H1 (cell line): ENCODE data around the gene COG3. TPM values are rescaled to one million over a fixed set of nuclear protein-coding genes. Genes with fewer than 3 reads are reported as not detected.

Experiments
- CTCF ChIA-PET: fragments of 300-600 bp; sonication (Branson Sonifier 250); formaldehyde crosslinking; loops from one replicate; lab custom pipeline; 2021; ENCODE audit not compliant: partially characterized antibody; lab: Charles Lee
- POLR2A ChIA-PET: fragments of 300-600 bp; sonication (Branson Sonifier 250); formaldehyde crosslinking; loops from one replicate; lab custom pipeline; 2021; ENCODE audit warnings: inconsistent platforms; ENCODE audit not compliant: partially characterized antibody; lab: Charles Lee
- DNase-seq, 2 experiments: peaks; one replicate each; pipeline versions ENCODE4 v3.0.0 to v3.0.0-alpha.2; 2010 to 2022; ENCODE audit warnings: low spot score in 2 of 2, low read depth in 1 of 2, mixed read lengths in 1 of 2
- FAIRE-seq: peaks from 2 replicates; lab custom pipeline; 2011; peaks lifted over from hg19 to GRCh38; lab: Jason Lieb, UNC
- H2AFZ ChIP-seq: 2 replicates; pipeline ENCODE4 v1.8.1; 2012; ENCODE audit warnings: low read length, inconsistent platforms
- H2AK5ac ChIP-seq: 2 replicates; pipeline ENCODE4 v1.6.1; 2013; ENCODE audit warnings: low read depth, low read length
- H2BK120ac ChIP-seq: replicated peaks from 2 replicates; pipeline ENCODE3; 2013; ENCODE audit warnings: low read depth, low read length, inconsistent platforms
- H2BK12ac ChIP-seq: 2 replicates; pipeline ENCODE4 v1.6.1; 2013; ENCODE audit warnings: low read depth, low read length
- H2BK15ac ChIP-seq: 2 replicates; pipeline ENCODE4 v1.6.1; 2013; ENCODE audit warnings: low read length
- H2BK20ac ChIP-seq: 2 replicates; pipeline ENCODE4 v1.6.1; 2013; ENCODE audit warnings: low read length
- H2BK5ac ChIP-seq: 2 replicates; pipeline ENCODE4 v1.6.1; 2013; ENCODE audit warnings: low read depth, low read length
- H3K14ac ChIP-seq: 2 replicates; pipeline ENCODE4 v1.6.1; 2013; ENCODE audit warnings: inconsistent platforms; ENCODE audit not compliant: insufficient read length
- H3K18ac ChIP-seq: 2 replicates; pipeline ENCODE4 v1.6.1; 2013; ENCODE audit warnings: low read length; ENCODE audit errors: extremely low read depth
- H3K23ac ChIP-seq: 2 replicates; pipeline ENCODE4 v1.6.1; 2013; ENCODE audit warnings: inconsistent platforms; ENCODE audit not compliant: insufficient read length
- H3K23me2 ChIP-seq: 2 replicates; pipeline ENCODE4 v1.6.1; 2013; ENCODE audit warnings: low read depth, low read length
- H3K27ac ChIP-seq: 2 replicates; pipeline ENCODE4 v1.6.1; 2011; ENCODE audit warnings: low read depth, low read length, inconsistent platforms
- H3K27me3 ChIP-seq, 4 experiments: replicated peaks in 1 of 4; 1 replicate in 1 of 4; 2 replicates in 3 of 4; pipeline versions ENCODE4 v1.6.1 to v1.8.1; 2011 to 2013; ENCODE audit warnings: low read length in 3 of 4, mild to moderate bottlenecking in 3 of 4, inconsistent platforms in 2 of 4, mixed read lengths in 2 of 4, moderate library complexity in 1 of 4; ENCODE audit not compliant: control insufficient read depth in 3 of 4, insufficient read depth in 3 of 4; ENCODE audit errors: extremely low read depth in 1 of 4
- H3K36me3 ChIP-seq, 4 experiments: 2 replicates each; pipeline versions ENCODE4 v1.6.1 to v1.8.1; 2011 to 2013; ENCODE audit warnings: mild to moderate bottlenecking in 4 of 4, low read length in 3 of 4, moderate library complexity in 2 of 4, control low read depth in 1 of 4, inconsistent platforms in 1 of 4; ENCODE audit not compliant: insufficient read depth in 4 of 4, control insufficient read depth in 2 of 4
- H3K4ac ChIP-seq: replicated peaks from 2 replicates; pipeline ENCODE3; 2013; ENCODE audit warnings: low read length, low read depth, mixed read lengths, inconsistent platforms; ENCODE audit not compliant: insufficient read length
- H3K4me1 ChIP-seq, 4 experiments: replicated peaks in 1 of 4; 1 replicate in 1 of 4; 2 replicates in 3 of 4; pipeline versions ENCODE4 v1.6.1 to v1.8.1; 2011 to 2013; ENCODE audit warnings: low read length in 3 of 4, inconsistent platforms in 2 of 4, mixed read lengths in 1 of 4; ENCODE audit not compliant: insufficient read depth in 4 of 4, control insufficient read depth in 3 of 4
- H3K4me2 ChIP-seq, 2 experiments: 2 replicates each; pipeline versions ENCODE4 v1.6.1 to v1.8.1; 2011 to 2013; ENCODE audit warnings: low read depth in 2 of 2, low read length in 2 of 2, control low read depth in 1 of 2, inconsistent platforms in 1 of 2, mild to moderate bottlenecking in 1 of 2; ENCODE audit not compliant: insufficient read depth in 1 of 2
- H3K4me3 ChIP-seq, 4 experiments: fragments of 200-600, 300-600 bp in 1 of 4; sonication (generic), shearing (Covaris generic), sonication (Bioruptor Twin) in 1 of 4; 2 replicates each; pipeline versions ENCODE4 v1.5.1 to v1.8.1; 2011 to 2016; ENCODE audit warnings: low read length in 4 of 4, low read depth in 3 of 4, control low read depth in 2 of 4, inconsistent platforms in 2 of 4, mild to moderate bottlenecking in 2 of 4, mixed read lengths in 1 of 4, moderate library complexity in 1 of 4; ENCODE audit not compliant: insufficient read depth in 2 of 4; ENCODE audit errors: extremely low read depth in 1 of 4
- H3K56ac ChIP-seq: replicated peaks from 2 replicates; pipeline ENCODE3; 2013; ENCODE audit warnings: low read depth, mild to moderate bottlenecking, mixed read lengths, low read length, inconsistent platforms; ENCODE audit not compliant: insufficient read length
- H3K79me1 ChIP-seq: 2 replicates; pipeline ENCODE4 v1.6.1; 2013; ENCODE audit warnings: low read depth, low read length, control low read depth
- H3K79me2 ChIP-seq, 2 experiments: 2 replicates each; pipeline versions ENCODE4 v1.6.1 to v1.8.1; 2012 to 2013; ENCODE audit warnings: low read length in 2 of 2, mild to moderate bottlenecking in 2 of 2, inconsistent platforms in 1 of 2; ENCODE audit not compliant: insufficient read depth in 2 of 2, control insufficient read depth in 1 of 2
- H3K9ac ChIP-seq, 4 experiments: replicated peaks in 1 of 4; 1 replicate in 1 of 4; 2 replicates in 3 of 4; pipeline versions ENCODE4 v1.6.1 to v1.8.1; 2011 to 2013; ENCODE audit warnings: low read depth in 3 of 4, low read length in 3 of 4, control low read depth in 2 of 4, mild to moderate bottlenecking in 2 of 4, moderate library complexity in 2 of 4, inconsistent platforms in 1 of 4; ENCODE audit errors: extremely low read depth in 1 of 4
- H3K9me3 ChIP-seq, 2 experiments: 2 replicates each; pipeline versions ENCODE4 v1.6.1 to v1.8.1; 2012 to 2013; ENCODE audit warnings: mild to moderate bottlenecking in 2 of 2, moderate library complexity in 2 of 2, control low read depth in 1 of 2, inconsistent platforms in 1 of 2, low read depth in 1 of 2, low read length in 1 of 2, mixed read lengths in 1 of 2; ENCODE audit not compliant: insufficient read depth in 2 of 2
- H4K20me1 ChIP-seq, 2 experiments: replicated peaks in 1 of 2; 2 replicates each; pipeline versions ENCODE3 to v1.8.1; 2011 to 2013; ENCODE audit warnings: inconsistent platforms in 2 of 2, low read length in 2 of 2, mild to moderate bottlenecking in 1 of 2; ENCODE audit not compliant: insufficient read depth in 2 of 2, control insufficient read depth in 1 of 2
- H4K5ac ChIP-seq: 2 replicates; pipeline ENCODE4 v1.6.1; 2013; ENCODE audit warnings: low read length, low read depth, mixed read lengths, inconsistent platforms; ENCODE audit not compliant: insufficient read length
- H4K8ac ChIP-seq: 2 replicates; pipeline ENCODE4 v1.8.0; 2013; ENCODE audit warnings: mild to moderate bottlenecking, moderate library complexity, low read length, inconsistent platforms; ENCODE audit not compliant: insufficient read depth; ENCODE audit errors: extremely low read depth
- H4K91ac ChIP-seq: replicated peaks from 2 replicates; pipeline ENCODE3; 2013; ENCODE audit warnings: low read length, mixed read lengths, inconsistent platforms; ENCODE audit not compliant: insufficient read length
- ASH2L ChIP-seq: fragments of 200-600, 300-600 bp; sonication (generic); IDR thresholded peaks from one replicate; pipeline ENCODE4 v1.7.1; 2017; ENCODE audit warnings: low read length
- CBX5 ChIP-seq: fragments of 300-800, 300-1000 bp; sonication (generic); IDR thresholded peaks from 2 replicates; pipeline ENCODE4 v1.7.1; 2016; ENCODE audit warnings: antibody characterized with exemption, low read length, low read depth
- CHD1 ChIP-seq: IDR thresholded peaks from 2 replicates; pipeline ENCODE4 v1.6.1; 2012; ENCODE audit warnings: low read depth, low read length, improper control_type of control experiment
- EZH2 ChIP-seq: fragments of 200-600 bp; sonication (generic); IDR thresholded peaks from 2 replicates; pipeline ENCODE4 v1.7.1; 2012; ENCODE audit warnings: low read depth, mild to moderate bottlenecking, moderate library complexity, low read length, inconsistent platforms; ENCODE audit not compliant: severe bottlenecking
- GABPA ChIP-seq: IDR thresholded peaks from 2 replicates; pipeline ENCODE4 v1.6.1; 2011; ENCODE audit warnings: mild to moderate bottlenecking, low read length, moderate library complexity, borderline replicate concordance; ENCODE audit not compliant: insufficient read depth
- NRF1 ChIP-seq: IDR thresholded peaks from 2 replicates; pipeline ENCODE4 v1.6.1; 2011; ENCODE audit warnings: mild to moderate bottlenecking, low read depth, low read length, improper control_type of control experiment
- POU5F1 ChIP-seq: IDR thresholded peaks from 2 replicates; pipeline ENCODE4 v1.6.1; 2011; ENCODE audit warnings: low read depth, mild to moderate bottlenecking, low read length, moderate library complexity
- RNF2 ChIP-seq: fragments of 200-900, 300-1000 bp; sonication (generic); IDR thresholded peaks from 2 replicates; pipeline ENCODE4 v1.7.1; 2016; ENCODE audit warnings: borderline replicate concordance, low read depth, mild to moderate bottlenecking, antibody characterized with exemption, low read length; ENCODE audit not compliant: poor library complexity, severe bottlenecking; ENCODE audit errors: missing control alignments
- TAF7 ChIP-seq: optimal IDR thresholded peaks from 2 replicates; pipeline ENCODE3; 2011; ENCODE audit warnings: low read depth, mild to moderate bottlenecking, inconsistent platforms, low read length, moderate library complexity, borderline replicate concordance
- WGBS, 2 experiments: shearing (Covaris generic) in 1 of 2; methylation state at CpG; one replicate each; pipeline versions ENCODE4 v1.1.6 to v1.1.7; 2013 to 2015; ENCODE audit warnings: low lambda C conversion rate in 2 of 2, mixed read lengths in 2 of 2, inconsistent platforms in 1 of 2, low coverage in 1 of 2, missing lambda C conversion rate in 1 of 2; ENCODE audit not compliant: insufficient replicate concordance in 2 of 2, insufficient coverage in 1 of 2, insufficient read length in 1 of 2; ENCODE audit errors: extremely low coverage in 1 of 2, missing lambda C conversion rate in 1 of 2; 5-methylcytosine and 5-hydroxymethylcytosine counted together
- polyA plus RNA-seq, 7 experiments: library from polyadenylated mRNA; depleted of rRNA in 3 of 7; stranded (reverse) in 5 of 7; unstranded in 2 of 7; fragments of >200 nt in 5 of 7; fragments of 200-250 nt in 2 of 7; gene quantifications; 1 replicate in 5 of 7; 2 replicates in 1 of 7; 4 replicates in 1 of 7; pipeline versions ENCODE4 v1.2.1 to v1.2.3, GENCODE V29; 2011 to 2013; ENCODE audit warnings: missing spikeins in 2 of 7, mixed read lengths in 2 of 7
- total RNA-seq: library from RNA; stranded (reverse); fragmentation: NEBNext Ultra II Directional; extraction: Animal tissue kit (Norgen Biotek cat#: 25700); gene quantifications from 2 replicates; pipeline ENCODE4 v1.2.1, GENCODE V29; 2021

COG3 gene
- total and polyA plus RNA-seq, 2 of the 8 experiments (the other 6 are each of a cell fraction or from before 2014, with no cell fraction given) = 12.7 to 13.5 TPM

- H2BK5ac ChIP-seq = no peak overlapping the region
- no peak overlapping the region for H2AFZ ChIP-seq
- no peak overlapping the region for H3K9ac ChIP-seq
- H3K79me1 ChIP-seq = no peaks in the 10 kb centered on the region
- TF ChIP-seq ASH2L (no peak), RNF2 (no peak), POU5F1 (no peak), TAF7 (no peak), EZH2 (no peak), GABPA (no peak), NRF1 (no peak), CBX5 (no peak), CHD1 (no peak)
- TF ChIP-seq, all 59 proteins: peak for 0
- Histone ChIP-seq H4K8ac (no peak overlapping the region), H3K27ac (no peak overlapping the region), H2AK5ac (no peak overlapping the region), H3K27me3 (no peaks in the 10 kb centered on the region), H4K20me1 (no peaks in the 10 kb centered on the region), H3K14ac (no peak overlapping the region), H3K18ac (no peak overlapping the region; the same call in 1 of the 2 replicates), H3K36me3 (no peaks in the 10 kb centered on the region), H3K4me2 (no peak overlapping the region), H2BK120ac (no peak overlapping the region), H2BK12ac (no peak overlapping the region), H3K56ac (no peak overlapping the region), H3K4me3 (no peak overlapping the region), H3K79me2 (no peaks in the 10 kb centered on the region), H3K23me2 (no peaks in the 10 kb centered on the region), H2BK20ac (no peak overlapping the region), H2BK15ac (no peak overlapping the region), H3K4me1 (peaks cover 0 to 2% (median 0%) of the 10 kb centered on the region in 4 experiments; a peak in 3 of 7 replicates), H4K5ac (no peak overlapping the region), H3K9me3 (no peaks in the 10 kb centered on the region), H4K91ac (no peak overlapping the region), H3K4ac (no peak overlapping the region), H3K23ac (no peak overlapping the region)
- CTCF ChIA-PET = interaction anchor here (1.2 to 1.3 kb wide), 2 partner anchors 14 to 21 kb away, joined by 3 read pairs; no protein-coding TSS in a partner anchor
- FAIRE-seq (no peak), DNase-seq (no peak)
- POLR2A ChIA-PET = no interaction called here
- WGBS, 2 experiments = 86% methylated on average over 11 of the region's 11 CpGs; no CpG with 5 or more reads in 1 of the 2 experiments
These were observed 77.1 kb downstream of the COG3 start for GRCh38 chr13:45541806-45542205.
